ENCODE data around the gene ZNF280C.
"Not testable (repeated sequence)": the region's sequence is repeated elsewhere in the genome, so short reads cannot be mapped to it uniquely, and the experiment has no call there.

ZNF280C gene

GRCh38 chrX:130261296-130261893 is 7.3 kb downstream of the ZNF280C start:
- DNase-seq: no peak

- DNase-seq: no peak
These were observed 8.4 kb downstream of the ZNF280C start for GRCh38 chrX:130260316-130260715.

GRCh38 chrX:130253916-130254315 is 14.8 kb downstream of the ZNF280C start:
- DNase-seq: no peak

GRCh38 chrX:130251671-130252070 is 17.0 kb downstream of the ZNF280C start:
- no peak for DNase-seq

GRCh38 chrX:130247996-130248395 is 20.7 kb downstream of the ZNF280C start:
- no peak for DNase-seq

- no peak for DNase-seq
These were observed 22.6 kb downstream of the ZNF280C start for GRCh38 chrX:130246084-130246483.

GRCh38 chrX:130245441-130245840 is 23.3 kb downstream of the ZNF280C start:
- no peak for DNase-seq

- DNase-seq: not testable (repeated sequence)
These were observed 37.5 kb downstream of the ZNF280C start for GRCh38 chrX:130231184-130231583.

GRCh38 chrX:130228871-130229270 is 39.8 kb downstream of the ZNF280C start:
- DNase-seq: no peak

- DNase-seq: no peak
These were observed 43.9 kb downstream of the ZNF280C start for GRCh38 chrX:130224810-130225209.

GRCh38 chrX:130216320-130216719 is 52.4 kb downstream of the ZNF280C start:
- DNase-seq: no peak

GRCh38 chrX:130213376-130213775 is 55.3 kb downstream of the ZNF280C start:
- DNase-seq: no peak

GRCh38 chrX:130212371-130212770 is 56.3 kb downstream of the ZNF280C start:
- no peak for DNase-seq

- DNase-seq: no peak
These were observed 57.1 kb downstream of the ZNF280C start for GRCh38 chrX:130211415-130212186.

GRCh38 chrX:130204647-130205046 is 64.1 kb downstream of the ZNF280C start:
- no peak for DNase-seq

- no peak for DNase-seq
These were observed 71.2 kb downstream of the ZNF280C start for GRCh38 chrX:130197464-130197863.

GRCh38 chrX:130196466-130196865 is 72.2 kb downstream of the ZNF280C start:
- no peak for DNase-seq

- no peak for DNase-seq
These were observed 77.9 kb downstream of the ZNF280C start for GRCh38 chrX:130190801-130191200.

GRCh38 chrX:130186651-130187050 is 82.0 kb downstream of the ZNF280C start:
- DNase-seq: no peak

GRCh38 chrX:130184857-130185256 is 83.8 kb downstream of the ZNF280C start:
- DNase-seq: no peak

GRCh38 chrX:130184168-130184567 is 84.5 kb downstream of the ZNF280C start:
- DNase-seq: no peak

GRCh38 chrX:130179579-130180215 is 89.0 kb downstream of the ZNF280C start:
- DNase-seq: no peak

- no peak for DNase-seq
These were observed 89.5 kb downstream of the ZNF280C start for GRCh38 chrX:130179170-130179569.

- no peak for DNase-seq
These were observed 91.8 kb downstream of the ZNF280C start for GRCh38 chrX:130176942-130177341.
